Upper lobe of left lung (tissue), 6 donors: Measurements from ENCODE around the gene CFAP119. TPM values are rescaled to one million over a fixed set of nuclear protein-coding genes. Genes with fewer than 3 reads are reported as not detected.

Experiments
- ATAC-seq, 2 donors: fragments of 200-7000 bp; cut with Tn5 transposase; one replicate each; pipeline ENCODE4 v1.9.1; 2022; ENCODE audit warnings: mild to moderate bottlenecking in 2 of 2, moderate library complexity in 2 of 2; ENCODE audit not compliant: low FRiP score in 2 of 2
- DNase-seq, 2 donors: peaks; one replicate each; pipeline ENCODE4 v3.0.0-alpha.2; 2019 to 2020
- H3K27ac ChIP-seq, 4 donors: fragments of 200-600 bp; sonication (generic); one replicate each; pipeline ENCODE4 v1.5.1; 2016 to 2019
- H3K27me3 ChIP-seq, 4 donors: fragments of 200-600 bp; sonication (generic); one replicate each; pipeline ENCODE4 v1.5.1; 2017 to 2019
- H3K36me3 ChIP-seq, 4 donors: fragments of 200-600 bp; sonication (generic); one replicate each; pipeline ENCODE4 v1.5.1; 2016 to 2019
- H3K4me1 ChIP-seq, 4 donors: fragments of 200-600 bp; sonication (generic); one replicate each; pipeline ENCODE4 v1.5.1; 2018 to 2019
- H3K4me3 ChIP-seq, 4 donors: fragments of 200-600 bp; sonication (generic); one replicate each; pipeline ENCODE4 v1.5.1; 2017 to 2019; ENCODE audit warnings: mild to moderate bottlenecking in 2 of 4, moderate library complexity in 1 of 4
- H3K9me3 ChIP-seq, 4 donors: fragments of 200-600 bp; sonication (generic); one replicate each; pipeline ENCODE4 v1.5.1; 2018 to 2019
- CTCF ChIP-seq, 6 experiments: fragments of 450-650 bp in 4 of 6; fragments of 200-600 bp in 2 of 6; sonication (generic) in 2 of 6; IDR thresholded peaks; one replicate each; pipeline ENCODE4 v1.5.1; 2016 to 2019; ENCODE audit warnings: antibody characterized with exemption in 6 of 6
- EP300 ChIP-seq, 4 donors: sonication (generic); formaldehyde crosslinking; IDR thresholded peaks; one replicate each; pipeline ENCODE4 v1.5.1; 2017; ENCODE audit warnings: antibody characterized with exemption in 4 of 4, control low read depth in 2 of 4
- POLR2A ChIP-seq, 4 donors: fragments of 450-650 bp; IDR thresholded peaks; one replicate each; pipeline ENCODE4 v1.5.1; 2016 to 2017; ENCODE audit warnings: antibody characterized with exemption in 4 of 4, mild to moderate bottlenecking in 2 of 4
- POLR2AphosphoS5 ChIP-seq, 2 donors: sonication (generic); formaldehyde crosslinking; IDR thresholded peaks; one replicate each; pipeline ENCODE4 v1.5.1; 2017; ENCODE audit warnings: antibody characterized with exemption in 2 of 2
- WGBS, 2 donors: methylation state at CpG; one replicate each; pipeline ENCODE4 v1.1.5; 2017 to 2018; 5-methylcytosine and 5-hydroxymethylcytosine counted together
- total RNA-seq, 6 donors: library from RNA; depleted of rRNA in 4 of 6; stranded (reverse); fragments of >200 nt in 4 of 6; gene quantifications; one replicate each; pipeline versions ENCODE4 v1.1.0 to v1.2.1, GENCODE V29; 2016 to 2021
- donor health status: DM: no; HTN: no; CAD: no; lungs with moderate emphysema.
- donor health status: DM: no; HTN: yes; CAD: no; lungs with severe emphysema.

The CFAP119 gene
- total RNA-seq, 6 donors from 2014 or later: 6.1 to 45.1 (median 16.0) TPM

GRCh38 chr16:30724641-30725417 is 37.0 kb downstream of the CFAP119 start:
- Histone ChIP-seq H3K36me3 (peaks cover 55 to 98% (median 78%) of the 10 kb centered on the region in 4 donors), H3K27ac (peak overlapping the region in 2 of 4 donors; percentile 45 to 64), H3K9me3 (no peaks in the 10 kb centered on the region), H3K27me3 (no peaks in the 10 kb centered on the region), H3K4me1 (no peaks in the 10 kb centered on the region), H3K4me3 (no peak overlapping the region)
- 78 to 79% methylated on average over 23 of the region's 23 CpGs for WGBS, 2 donors
- ATAC-seq: peak; percentile 40 to 70
- TF ChIP-seq POLR2AphosphoS5 (IDR thresholded peaks at IDR 0.05): no peak
- no peak for TF ChIP-seq POLR2A (IDR thresholded peaks at IDR 0.05)
- no peak for TF ChIP-seq EP300 (IDR thresholded peaks at IDR 0.05)
- peak; percentile 33 to 85 for DNase-seq

- Histone ChIP-seq H3K27ac (no peak overlapping the region), H3K4me1 (no peaks in the 10 kb centered on the region), H3K9me3 (no peaks in the 10 kb centered on the region), H3K4me3 (no peak overlapping the region), H3K36me3 (peaks cover 51 to 98% (median 78%) of the 10 kb centered on the region in 4 donors), H3K27me3 (no peaks in the 10 kb centered on the region)
- WGBS, 2 donors: 92 to 96% methylated on average over 12 of the region's 12 CpGs
- TF ChIP-seq POLR2AphosphoS5 (IDR thresholded peaks at IDR 0.05) (no peak), CTCF (IDR thresholded peaks at IDR 0.05) (no peak), EP300 (IDR thresholded peaks at IDR 0.05) (no peak), POLR2A (IDR thresholded peaks at IDR 0.05) (no peak)
- no peak for ATAC-seq
- no peak for DNase-seq
These were observed 38.0 kb downstream of the CFAP119 start for GRCh38 chr16:30723725-30724355.

DNA sequence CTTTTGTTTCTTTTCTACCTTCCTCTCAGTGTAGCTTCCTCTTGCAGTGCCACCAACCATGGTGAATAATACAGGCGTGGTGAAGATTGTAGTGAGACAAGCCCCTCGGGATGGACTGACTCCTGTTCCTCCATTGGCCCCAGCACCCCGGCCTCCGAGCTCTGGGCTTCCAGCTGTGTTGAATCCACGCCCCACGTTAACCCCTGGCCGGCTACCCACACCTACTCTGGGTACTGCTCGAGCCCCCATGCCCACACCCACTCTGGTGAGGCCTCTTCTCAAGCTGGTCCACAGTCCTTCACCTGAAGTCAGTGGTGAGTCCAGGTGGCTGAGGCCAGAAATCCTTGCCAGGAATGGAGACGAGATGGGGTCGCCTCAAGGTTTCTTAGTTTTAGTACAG is 38.9 kb downstream of the CFAP119 start:
- ATAC-seq (no peak), DNase-seq (no peak)
- TF ChIP-seq EP300 (IDR thresholded peaks at IDR 0.05): no peak
- no peak for TF ChIP-seq CTCF (IDR thresholded peaks at IDR 0.05)
- TF ChIP-seq POLR2A (IDR thresholded peaks at IDR 0.05): no peak
- no peak for TF ChIP-seq POLR2AphosphoS5 (IDR thresholded peaks at IDR 0.05)
- peaks cover 59 to 98% (median 85%) of the 10 kb centered on the region in 4 donors for H3K36me3 ChIP-seq
- H3K27me3 ChIP-seq: no peaks in the 10 kb centered on the region
- WGBS, 2 donors: 93 to 96% methylated on average over 9 to 10 of the region's 10 CpGs
- no peak overlapping the region for H3K27ac ChIP-seq
- H3K4me1 ChIP-seq: no peaks in the 10 kb centered on the region
- no peaks in the 10 kb centered on the region for H3K9me3 ChIP-seq
- H3K4me3 ChIP-seq: no peak overlapping the region

- Histone ChIP-seq H3K36me3 (peaks cover 62 to 100% (median 88%) of the 10 kb centered on the region in 4 donors), H3K9me3 (no peaks in the 10 kb centered on the region), H3K27me3 (no peaks in the 10 kb centered on the region), H3K27ac (no peak overlapping the region), H3K4me3 (no peak overlapping the region), H3K4me1 (no peaks in the 10 kb centered on the region)
- no peak for TF ChIP-seq POLR2AphosphoS5 (IDR thresholded peaks at IDR 0.05)
- ATAC-seq (no peak), DNase-seq (no peak)
- WGBS, 2 donors: 75% methylated on average over 6 of the region's 6 CpGs
These were observed 39.4 kb downstream of the CFAP119 start for GRCh38 chr16:30722443-30722842.

DNA sequence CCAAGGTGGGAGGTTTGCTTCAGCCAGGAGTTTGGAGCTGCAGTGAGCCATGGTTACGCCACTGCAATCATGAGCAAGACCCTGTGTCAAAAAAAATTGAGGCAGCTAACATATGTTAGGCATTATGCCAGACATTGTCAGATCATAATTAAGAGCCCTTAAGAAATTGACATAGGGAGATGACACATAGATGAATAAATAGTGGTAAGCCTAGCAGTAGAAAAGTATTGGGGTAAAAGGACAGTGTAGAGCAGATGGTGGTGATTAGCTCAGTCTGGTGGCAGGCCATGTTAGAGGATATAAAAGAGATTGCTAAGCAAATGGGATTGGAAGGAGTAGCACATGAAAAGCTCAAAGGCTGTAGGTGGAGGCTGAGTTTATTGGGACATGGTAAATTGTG is 40.3 kb downstream of the CFAP119 start:
- no peak for ATAC-seq
- H3K27me3 ChIP-seq: no peaks in the 10 kb centered on the region
- H3K9me3 ChIP-seq: no peaks in the 10 kb centered on the region
- H3K27ac ChIP-seq: no peak overlapping the region
- no peak for DNase-seq
- H3K36me3 ChIP-seq: peaks cover 67 to 100% (median 92%) of the 10 kb centered on the region in 4 donors
- 93 to 94% methylated on average over 1 of the region's 1 CpG for WGBS, 2 donors
- no peak overlapping the region for H3K4me3 ChIP-seq
- no peak for TF ChIP-seq EP300 (IDR thresholded peaks at IDR 0.05)
- no peak for TF ChIP-seq CTCF (IDR thresholded peaks at IDR 0.05)
- TF ChIP-seq POLR2AphosphoS5 (IDR thresholded peaks at IDR 0.05): no peak
- TF ChIP-seq POLR2A (IDR thresholded peaks at IDR 0.05): no peak
- peaks cover 0 to 1% (median 0%) of the 10 kb centered on the region in 4 donors for H3K4me1 ChIP-seq
